Tibial nerve (tissue), 4 donors: ENCODE data around the gene PCDH8.

Experiments used
- EP300 ChIP-seq, 2 donors: sonication (generic); formaldehyde crosslinking; IDR thresholded peaks; one replicate each; pipeline ENCODE4 v1.6.1; 2017; ENCODE audit warnings: antibody characterized with exemption in 2 of 2, mild to moderate bottlenecking in 1 of 2
- POLR2A ChIP-seq, 2 donors: fragments of 450-650 bp; IDR thresholded peaks; one replicate each; pipeline ENCODE4 v1.6.1; 2017; ENCODE audit warnings: antibody characterized with exemption in 2 of 2, mild to moderate bottlenecking in 2 of 2, moderate library complexity in 2 of 2
- TF ChIP-seq, protein P1 (sequence below), 5 experiments: fragments of 200-600 bp in 3 of 5; fragments of 450-650 bp in 2 of 5; sonication (generic) in 3 of 5; IDR thresholded peaks; one replicate each; pipeline ENCODE4 v1.5.1; 2016 to 2019; ENCODE audit warnings: antibody characterized with exemption in 5 of 5, mild to moderate bottlenecking in 3 of 5, moderate library complexity in 2 of 5

- TF ChIP-seq POLR2A (IDR thresholded peaks at IDR 0.05) (peak in 1 of 2 donors; percentile 20), EP300 (IDR thresholded peaks at IDR 0.05) (no peak)
- TF ChIP-seq, protein P1, sequence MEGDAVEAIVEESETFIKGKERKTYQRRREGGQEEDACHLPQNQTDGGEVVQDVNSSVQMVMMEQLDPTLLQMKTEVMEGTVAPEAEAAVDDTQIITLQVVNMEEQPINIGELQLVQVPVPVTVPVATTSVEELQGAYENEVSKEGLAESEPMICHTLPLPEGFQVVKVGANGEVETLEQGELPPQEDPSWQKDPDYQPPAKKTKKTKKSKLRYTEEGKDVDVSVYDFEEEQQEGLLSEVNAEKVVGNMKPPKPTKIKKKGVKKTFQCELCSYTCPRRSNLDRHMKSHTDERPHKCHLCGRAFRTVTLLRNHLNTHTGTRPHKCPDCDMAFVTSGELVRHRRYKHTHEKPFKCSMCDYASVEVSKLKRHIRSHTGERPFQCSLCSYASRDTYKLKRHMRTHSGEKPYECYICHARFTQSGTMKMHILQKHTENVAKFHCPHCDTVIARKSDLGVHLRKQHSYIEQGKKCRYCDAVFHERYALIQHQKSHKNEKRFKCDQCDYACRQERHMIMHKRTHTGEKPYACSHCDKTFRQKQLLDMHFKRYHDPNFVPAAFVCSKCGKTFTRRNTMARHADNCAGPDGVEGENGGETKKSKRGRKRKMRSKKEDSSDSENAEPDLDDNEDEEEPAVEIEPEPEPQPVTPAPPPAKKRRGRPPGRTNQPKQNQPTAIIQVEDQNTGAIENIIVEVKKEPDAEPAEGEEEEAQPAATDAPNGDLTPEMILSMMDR (IDR thresholded peaks at IDR 0.05): no peak
Observed at GRCh38 chr13:52848455-52849195, at the start of gene PCDH8.
